ENCODE data around the gene SPTB. TPM values are rescaled to one million over a fixed set of nuclear protein-coding genes. Genes with fewer than 3 reads are reported as not detected.
"Not testable (repeated sequence)": the region's sequence is repeated elsewhere in the genome, so short reads cannot be mapped to it uniquely, and the experiment has no call there.

SPTB gene
- total RNA-seq, 2 experiments from 2014 or later, result 0.03 to 0.08 TPM

DNA sequence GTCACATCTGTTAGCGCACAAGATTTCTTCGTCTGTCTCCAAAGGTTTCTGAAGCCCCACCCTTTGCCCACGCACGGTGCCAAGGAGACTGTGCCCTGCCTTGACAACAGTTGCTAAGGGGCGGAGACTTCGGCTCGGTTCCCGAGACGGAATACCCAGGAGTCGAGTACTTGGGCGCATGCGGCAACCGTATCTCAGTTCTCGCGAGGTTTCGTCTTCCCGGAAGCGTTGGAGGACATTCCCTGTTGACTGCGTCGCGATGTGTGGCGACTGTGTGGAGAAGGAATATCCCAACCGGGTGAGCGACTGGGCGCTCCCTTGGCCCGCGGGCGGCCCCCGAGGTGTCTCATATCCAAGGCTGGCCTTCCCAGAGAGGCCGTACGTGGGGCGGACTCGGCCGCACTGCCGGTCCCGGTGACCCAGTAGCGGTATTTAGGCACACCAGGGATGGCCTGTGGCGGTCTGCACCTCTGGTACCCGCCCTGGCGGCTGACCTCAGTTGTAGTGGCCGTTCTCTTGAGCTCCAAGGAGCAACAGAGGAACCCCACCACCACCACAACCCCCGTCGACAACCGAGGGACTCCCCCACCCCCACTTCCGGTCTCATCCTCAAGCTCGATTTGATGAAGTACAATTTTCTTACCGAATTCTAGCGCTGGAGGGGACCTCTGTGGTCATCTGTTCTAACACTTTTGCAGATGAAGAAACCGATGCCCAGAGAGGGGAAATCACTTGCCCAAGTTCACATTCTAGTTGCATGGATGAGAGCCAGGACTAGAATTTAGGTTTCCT lies 34.7 kb upstream of the SPTB start, which contains the start of gene CHURC1:
CHURC1 (plus strand) TSS at position 219 of the 792 bp plus-strand sequence; CDS start at position 260, 41 bp downstream.
- Histone ChIP-seq H3K27ac (ENCODE audit: low read depth in 1 of 2, low read length in 2 of 2) (peak within 1 kb of the TSS; percentile 99), H3K4me3 (ENCODE audit: low read length) (peak within 1 kb of the TSS; percentile 86), H3K9me3 (ENCODE audit: control insufficient read depth in 1 of 2, insufficient read depth in 1 of 2, low read length in 2 of 2) (no peaks in the 10 kb centered on the region), H3K27me3 (ENCODE audit: control insufficient read depth in 1 of 2, insufficient read depth in 2 of 2, low read length in 2 of 2) (peaks cover 0 to under 1% of the 10 kb centered on the region in 2 experiments), H3K4me1 (ENCODE audit: insufficient read depth, low read length) (peaks cover 34% of the 10 kb centered on the region), H3K36me3 (ENCODE audit: insufficient read depth, low read length) (no peaks in the 10 kb centered on the region)
- POLR2A ChIA-PET, result interaction anchor here (0.6 to 5.8 kb wide), 26 partner anchors 12 to 527 kb away, joined by 3 to 132 read pairs (median 5); partner anchors contain the start of genes FNTB, GPX2, HSPA2 and MTHFD1
- H3K9me3 Mint-ChIP-seq, result no peaks in the 10 kb centered on the region
- CTCF ChIA-PET, result interaction anchor here (0.8 to 1.4 kb wide), 3 partner anchors 9 to 23 kb away, joined by 3 read pairs; no protein-coding TSS in a partner anchor
- ATAC-seq (ENCODE audit: poor library complexity), result peak; percentile 95
- peaks cover 46% of the 10 kb centered on the region for H3K36me3 Mint-ChIP-seq (ENCODE audit: low read depth)
- no peaks in the 10 kb centered on the region for H3K27me3 Mint-ChIP-seq
- intact Hi-C loops (cut with DNase I, micrococcal nuclease), result loop anchor here (1.0 to 10.0 kb wide), 7 partner anchors 14 to 1590 kb away; partner anchors contain the start of genes FNTB (in 1 of the 2), GPHN (in 1 of the 2), HSPA2 (in 1 of the 2) and MAX (in 1 of the 2)
- peak; percentile 94 to 99 (median 96) for DNase-seq
- peak within 1 kb of the TSS; percentile 93 for H3K4me3 Mint-ChIP-seq
- H3K27ac Mint-ChIP-seq, result peak within 1 kb of the TSS; percentile 88
- peaks cover 57% of the 10 kb centered on the region for H3K4me1 Mint-ChIP-seq (ENCODE audit: low read depth)
- TF ChIP-seq, protein P1, sequence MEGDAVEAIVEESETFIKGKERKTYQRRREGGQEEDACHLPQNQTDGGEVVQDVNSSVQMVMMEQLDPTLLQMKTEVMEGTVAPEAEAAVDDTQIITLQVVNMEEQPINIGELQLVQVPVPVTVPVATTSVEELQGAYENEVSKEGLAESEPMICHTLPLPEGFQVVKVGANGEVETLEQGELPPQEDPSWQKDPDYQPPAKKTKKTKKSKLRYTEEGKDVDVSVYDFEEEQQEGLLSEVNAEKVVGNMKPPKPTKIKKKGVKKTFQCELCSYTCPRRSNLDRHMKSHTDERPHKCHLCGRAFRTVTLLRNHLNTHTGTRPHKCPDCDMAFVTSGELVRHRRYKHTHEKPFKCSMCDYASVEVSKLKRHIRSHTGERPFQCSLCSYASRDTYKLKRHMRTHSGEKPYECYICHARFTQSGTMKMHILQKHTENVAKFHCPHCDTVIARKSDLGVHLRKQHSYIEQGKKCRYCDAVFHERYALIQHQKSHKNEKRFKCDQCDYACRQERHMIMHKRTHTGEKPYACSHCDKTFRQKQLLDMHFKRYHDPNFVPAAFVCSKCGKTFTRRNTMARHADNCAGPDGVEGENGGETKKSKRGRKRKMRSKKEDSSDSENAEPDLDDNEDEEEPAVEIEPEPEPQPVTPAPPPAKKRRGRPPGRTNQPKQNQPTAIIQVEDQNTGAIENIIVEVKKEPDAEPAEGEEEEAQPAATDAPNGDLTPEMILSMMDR (IDR thresholded peaks at IDR 0.05), result no peak

DNA sequence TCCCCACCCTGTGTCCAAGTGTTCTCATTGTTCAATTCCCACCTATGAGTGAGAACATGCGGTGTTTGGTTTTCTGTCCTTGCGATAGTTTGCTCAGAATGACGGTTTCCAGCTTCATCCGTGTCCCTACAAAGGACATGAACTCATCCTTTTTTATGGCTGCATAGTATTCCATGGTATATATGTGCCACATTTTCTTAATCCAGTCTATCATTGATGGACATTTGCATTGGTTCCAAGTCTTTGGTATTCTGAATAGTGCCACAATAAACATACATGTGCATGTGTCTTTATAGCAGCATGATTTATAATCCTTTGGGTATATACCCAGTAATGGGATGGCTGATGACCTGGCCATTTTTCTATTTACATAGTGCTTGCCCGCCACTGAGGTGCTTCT lies 33.8 kb upstream of the SPTB start:
- H3K27me3 Mint-ChIP-seq; H3K9me3 Mint-ChIP-seq; ATAC-seq (ENCODE audit: poor library complexity); H3K36me3 ChIP-seq (ENCODE audit: insufficient read depth, low read length); H3K9me3 ChIP-seq (ENCODE audit: control insufficient read depth in 1 of 2, insufficient read depth in 1 of 2, low read length in 2 of 2); H3K27me3 ChIP-seq (ENCODE audit: control insufficient read depth in 1 of 2, insufficient read depth in 2 of 2, low read length in 2 of 2); DNase-seq; H3K4me3 ChIP-seq (ENCODE audit: low read length); CTCF ChIA-PET: not testable (repeated sequence)
- peak overlapping the region in 1 of 2 donors; percentile 99 for H3K27ac ChIP-seq (ENCODE audit: low read depth in 1 of 2, low read length in 2 of 2)
- peaks cover 31% of the 10 kb centered on the region for H3K4me1 ChIP-seq (ENCODE audit: insufficient read depth, low read length)
- Mint-ChIP-seq H3K27ac (peak overlapping the region; percentile 88), H3K4me1 (ENCODE audit: low read depth) (peaks cover 50% of the 10 kb centered on the region), H3K4me3 (peak overlapping the region; percentile 93), H3K36me3 (ENCODE audit: low read depth) (peaks cover 40% of the 10 kb centered on the region)
- intact Hi-C loops (cut with DNase I, micrococcal nuclease), result loop anchor here in 1 of 2 experiments (10.0 kb wide), 4 partner anchors 71 to 1591 kb away; partner anchors contain the start of genes FNTB, GPHN, HSPA2 and PPP1R36
- POLR2A ChIA-PET, result interaction anchor here (1.5 to 5.8 kb wide), 7 partner anchors 13 to 373 kb away, joined by 4 to 132 read pairs (median 9); partner anchors contain the start of gene HSPA2

DNA sequence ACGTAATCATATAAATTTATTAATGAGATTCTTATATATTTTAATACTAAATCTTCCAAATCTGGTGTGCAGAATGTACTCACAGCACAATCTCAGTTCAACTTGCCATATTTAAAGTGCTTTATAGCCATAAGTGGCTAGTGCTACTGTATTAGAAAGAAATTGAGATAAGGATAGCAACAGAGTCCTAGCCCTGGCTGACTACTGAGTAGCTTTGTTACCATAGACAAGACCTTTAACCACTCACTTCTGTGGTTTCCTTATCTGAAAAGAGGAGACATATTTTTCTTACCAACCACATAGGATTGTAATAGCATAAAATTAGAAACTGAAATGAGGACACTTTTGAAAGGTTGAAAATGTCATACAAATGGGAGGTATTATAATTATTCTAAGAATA lies 32.6 kb upstream of the SPTB start:
- no peak for DNase-seq
- Histone ChIP-seq H3K27ac (ENCODE audit: low read depth in 1 of 2, low read length in 2 of 2) (no peak overlapping the region), H3K27me3 (ENCODE audit: control insufficient read depth in 1 of 2, insufficient read depth in 2 of 2, low read length in 2 of 2) (peaks cover 0 to 5% of the 10 kb centered on the region in 2 experiments), H3K4me1 (ENCODE audit: insufficient read depth, low read length) (peaks cover 24% of the 10 kb centered on the region), H3K9me3 (ENCODE audit: control insufficient read depth in 1 of 2, insufficient read depth in 1 of 2, low read length in 2 of 2) (no peaks in the 10 kb centered on the region), H3K36me3 (ENCODE audit: insufficient read depth, low read length) (no peaks in the 10 kb centered on the region), H3K4me3 (ENCODE audit: low read length) (no peak overlapping the region)
- Mint-ChIP-seq H3K9me3 (no peaks in the 10 kb centered on the region), H3K4me3 (peak overlapping the region; percentile 66), H3K27me3 (peaks cover 4% of the 10 kb centered on the region), H3K36me3 (ENCODE audit: low read depth) (peaks cover 30% of the 10 kb centered on the region), H3K27ac (peak overlapping the region; percentile 24), H3K4me1 (ENCODE audit: low read depth) (peaks cover 38% of the 10 kb centered on the region)
- intact Hi-C loops (cut with DNase I, micrococcal nuclease), result loop anchor here in 1 of 2 experiments (10.0 kb wide), 4 partner anchors 73 to 1593 kb away; partner anchors contain the start of genes FNTB, GPHN, HSPA2 and PPP1R36
- no peak for ATAC-seq (ENCODE audit: poor library complexity)
- TF ChIP-seq, protein P1 (IDR thresholded peaks at IDR 0.05), result no peak
- POLR2A ChIA-PET, result no interaction called here
- CTCF ChIA-PET, result interaction anchor here (1.0 to 1.8 kb wide), 2 partner anchors 20 to 74 kb away, joined by 4 read pairs; partner anchors contain the start of gene FNTB

Data from CD4-positive, alpha-beta T cell (primary cell).